HEK293T (cell line): Measurements from ENCODE around the gene NOL11.

ENCODE experiments used
- FOXK2 ChIP-seq: fragments of 450-650 bp; IDR thresholded peaks from 2 replicates; pipeline ENCODE4 v1.6.1; 2016; ENCODE audit warnings: mild to moderate bottlenecking
- FOXM1 ChIP-seq: fragments of 450-650 bp; IDR thresholded peaks from 2 replicates; pipeline ENCODE4 v1.6.1; 2017; ENCODE audit warnings: mild to moderate bottlenecking, borderline replicate concordance
- NFRKB ChIP-seq: fragments of 450-650 bp; IDR thresholded peaks from 2 replicates; pipeline ENCODE4 v1.6.1; 2016; ENCODE audit warnings: mild to moderate bottlenecking, moderate library complexity
- ZNF384 ChIP-seq: fragments of 450-650 bp; IDR thresholded peaks from 2 replicates; pipeline ENCODE4 v1.6.1; 2016

- no peak for TF ChIP-seq NFRKB
- TF ChIP-seq ZNF384, result no peak
- TF ChIP-seq FOXM1, result no peak
- TF ChIP-seq FOXK2, result no peak
Measured at GRCh38 chr17:67696853-67697498, 20.8 kb upstream of the NOL11 start.
